GM21825 (cell line): ENCODE results near the gene SALL4.
"Not testable (repeated sequence)": the region's sequence is repeated elsewhere in the genome, so short reads cannot be mapped to it uniquely, and the experiment has no call there.

ENCODE experiments used
- ATAC-seq: cut with Tn5 transposase; IDR thresholded peaks from one replicate; pipeline ENCODE4 v1.9.1; 2021; ENCODE audit warnings: mild to moderate bottlenecking, moderate library complexity; ENCODE audit not compliant: unreplicated experiment

The SALL4 gene

GRCh38 chr20:51802170-51802751, at the start of gene SALL4:
TSS of gene SALL4 (minus strand) at chr20:51802521. CDS start at chr20:51802408, 113 bp downstream.
- no peak for ATAC-seq

- no peak for ATAC-seq
Observed at GRCh38 chr20:51848346-51848745, 46.0 kb upstream of the SALL4 start.

- no peak for ATAC-seq
Observed at GRCh38 chr20:51840865-51841264, 38.5 kb upstream of the SALL4 start.

GRCh38 chr20:51837876-51838420, 35.6 kb upstream of the SALL4 start:
- ATAC-seq, result no peak

GRCh38 chr20:51837436-51837835, 35.1 kb upstream of the SALL4 start:
- no peak for ATAC-seq

- ATAC-seq, result no peak
Observed at GRCh38 chr20:51833326-51833725, 31.0 kb upstream of the SALL4 start.

- no peak for ATAC-seq
Observed at GRCh38 chr20:51832276-51832675, 30.0 kb upstream of the SALL4 start.

- ATAC-seq, result no peak
Observed at GRCh38 chr20:51831866-51832265, 29.5 kb upstream of the SALL4 start.

GRCh38 chr20:51830538-51830937, 28.2 kb upstream of the SALL4 start:
- no peak for ATAC-seq

GRCh38 chr20:51828762-51829161, 26.4 kb upstream of the SALL4 start:
- ATAC-seq, result no peak

GRCh38 chr20:51826372-51826771, 24.1 kb upstream of the SALL4 start:
- no peak for ATAC-seq

GRCh38 chr20:51818479-51819008, 16.2 kb upstream of the SALL4 start:
- no peak for ATAC-seq

GRCh38 chr20:51816856-51817255, 14.5 kb upstream of the SALL4 start:
- not testable (repeated sequence) for ATAC-seq

- no peak for ATAC-seq
Observed at GRCh38 chr20:51815383-51816076, 13.2 kb upstream of the SALL4 start.

GRCh38 chr20:51812861-51813260, 10.5 kb upstream of the SALL4 start:
- ATAC-seq, result no peak

GRCh38 chr20:51811514-51812128, 9.3 kb upstream of the SALL4 start:
- ATAC-seq, result no peak

GRCh38 chr20:51811042-51811355, 8.7 kb upstream of the SALL4 start:
- no peak for ATAC-seq

- no peak for ATAC-seq
Observed at GRCh38 chr20:51810155-51811041, 8.1 kb upstream of the SALL4 start.

- ATAC-seq, result no peak
Observed at GRCh38 chr20:51807720-51808250, 5.5 kb upstream of the SALL4 start.

GRCh38 chr20:51804754-51805153, 2.4 kb upstream of the SALL4 start:
- no peak for ATAC-seq
